Endothelial cell (in vitro differentiated cells): Measurements from ENCODE around the gene CMTR2. TPM values are rescaled to one million over a fixed set of nuclear protein-coding genes. Genes with fewer than 3 reads are reported as not detected.

ENCODE experiments used
- DNase-seq: peaks from one replicate; pipeline ENCODE4 v3.0.0; 2021; ENCODE audit warnings: low spot score
- H3K27ac Mint-ChIP-seq: one replicate; pipeline ENCODE4 v1.8.0; 2021; ENCODE audit warnings: mixed read lengths, inconsistent platforms; ENCODE audit not compliant: unreplicated experiment
- H3K27me3 Mint-ChIP-seq: one replicate; pipeline ENCODE4 v1.8.0; 2021; ENCODE audit warnings: mild to moderate bottlenecking, moderate library complexity, mixed read lengths, inconsistent platforms; ENCODE audit not compliant: unreplicated experiment
- H3K36me3 Mint-ChIP-seq: one replicate; pipeline ENCODE4 v1.8.0; 2021; ENCODE audit warnings: mild to moderate bottlenecking, low read depth, mixed read lengths, inconsistent platforms; ENCODE audit not compliant: unreplicated experiment
- H3K4me1 Mint-ChIP-seq: one replicate; pipeline ENCODE4 v1.8.0; 2021; ENCODE audit warnings: mild to moderate bottlenecking, mixed read lengths, inconsistent platforms; ENCODE audit not compliant: unreplicated experiment
- H3K4me3 Mint-ChIP-seq: one replicate; pipeline ENCODE4 v1.8.0; 2021; ENCODE audit warnings: mild to moderate bottlenecking, mixed read lengths, inconsistent platforms; ENCODE audit not compliant: unreplicated experiment
- H3K9me3 Mint-ChIP-seq: one replicate; pipeline ENCODE4 v1.8.0; 2021; ENCODE audit warnings: mixed read lengths, inconsistent platforms; ENCODE audit not compliant: unreplicated experiment
- CTCF ChIP-seq: fragments of 200-600 bp; sonication (generic); IDR thresholded peaks from one replicate; pipeline ENCODE4 v1.5.0; 2021; ENCODE audit warnings: antibody characterized with exemption; ENCODE audit not compliant: unreplicated experiment
- total RNA-seq: library from RNA; stranded (reverse); fragmentation: NEBNext Ultra II Directional; extraction: Animal tissue kit (Norgen Biotek cat#: 25700); gene quantifications from one replicate; pipeline ENCODE4 v1.2.1, GENCODE V29; 2021; ENCODE audit not compliant: unreplicated experiment

The CMTR2 gene
- total RNA-seq, 1 donor from 2014 or later, result 26.7 TPM

- no peak for DNase-seq
- Mint-ChIP-seq H3K36me3 (peaks cover 4% of the 10 kb centered on the region), H3K27ac (no peak overlapping the region), H3K27me3 (peaks cover 4% of the 10 kb centered on the region), H3K9me3 (no peaks in the 10 kb centered on the region), H3K4me1 (peaks cover 35% of the 10 kb centered on the region), H3K4me3 (no peak overlapping the region)
- no peak for TF ChIP-seq CTCF
Measured at GRCh38 chr16:71255721-71256120, 33.5 kb downstream of the CMTR2 start.

GRCh38 chr16:71254832-71255525, 34.2 kb downstream of the CMTR2 start:
- no peak overlapping the region for H3K4me3 Mint-ChIP-seq
- no peak for TF ChIP-seq CTCF
- H3K27me3 Mint-ChIP-seq, result peaks cover 4% of the 10 kb centered on the region
- no peak overlapping the region for H3K27ac Mint-ChIP-seq
- H3K36me3 Mint-ChIP-seq, result no peaks in the 10 kb centered on the region
- H3K4me1 Mint-ChIP-seq, result peaks cover 27% of the 10 kb centered on the region
- DNase-seq, result no peak
- H3K9me3 Mint-ChIP-seq, result no peaks in the 10 kb centered on the region

GRCh38 chr16:71250461-71251235, 38.6 kb downstream of the CMTR2 start:
- no peak for TF ChIP-seq CTCF
- H3K27ac Mint-ChIP-seq, result no peak overlapping the region
- no peak for DNase-seq
- H3K27me3 Mint-ChIP-seq, result peaks cover 9% of the 10 kb centered on the region
- H3K36me3 Mint-ChIP-seq, result peaks cover 4% of the 10 kb centered on the region
- no peak overlapping the region for H3K4me3 Mint-ChIP-seq
- H3K4me1 Mint-ChIP-seq, result peaks cover 7% of the 10 kb centered on the region
- no peaks in the 10 kb centered on the region for H3K9me3 Mint-ChIP-seq

- no peak for TF ChIP-seq CTCF
- Mint-ChIP-seq H3K36me3 (peaks cover 4% of the 10 kb centered on the region), H3K4me1 (peaks cover 4% of the 10 kb centered on the region), H3K27ac (no peak overlapping the region), H3K27me3 (peaks cover 8% of the 10 kb centered on the region), H3K9me3 (no peaks in the 10 kb centered on the region), H3K4me3 (no peak overlapping the region)
- DNase-seq, result no peak
Measured at GRCh38 chr16:71249399-71249798, 39.8 kb downstream of the CMTR2 start.

- DNase-seq, result no peak
- Mint-ChIP-seq H3K9me3 (no peaks in the 10 kb centered on the region), H3K27me3 (peaks cover 8% of the 10 kb centered on the region), H3K4me3 (no peak overlapping the region), H3K4me1 (peaks cover 4% of the 10 kb centered on the region), H3K27ac (no peak overlapping the region), H3K36me3 (peaks cover 4% of the 10 kb centered on the region)
- TF ChIP-seq CTCF, result no peak
Measured at GRCh38 chr16:71247478-71247877, 41.7 kb downstream of the CMTR2 start.
